ENCODE data around the gene NMNAT2.
"Not testable (repeated sequence)": the region's sequence is repeated elsewhere in the genome, so short reads cannot be mapped to it uniquely, and the experiment has no call there.

Gene NMNAT2

GRCh38 chr1:183417772-183418491 lies at the start of gene NMNAT2:
TSS of gene NMNAT2 (minus strand) at chr1:183418380. CDS start at chr1:183418267, 113 bp downstream.
- DNase-seq = peak in 2 of 14 donors; percentile 30 to 84

GRCh38 chr1:183467687-183468086 lies 49.5 kb upstream of the NMNAT2 start:
- no peak for DNase-seq

GRCh38 chr1:183466781-183467180 lies 48.6 kb upstream of the NMNAT2 start:
- DNase-seq = no peak

- DNase-seq = no peak
Measured at GRCh38 chr1:183463566-183463965, 45.4 kb upstream of the NMNAT2 start.

GRCh38 chr1:183461350-183461749 lies 43.2 kb upstream of the NMNAT2 start:
- DNase-seq = no peak

GRCh38 chr1:183460596-183460995 lies 42.4 kb upstream of the NMNAT2 start:
- no peak for DNase-seq

GRCh38 chr1:183457449-183457848 lies 39.3 kb upstream of the NMNAT2 start:
- no peak for DNase-seq

- DNase-seq = no peak
Measured at GRCh38 chr1:183456826-183457225, 38.6 kb upstream of the NMNAT2 start.

GRCh38 chr1:183454377-183454776 lies 36.2 kb upstream of the NMNAT2 start:
- DNase-seq = no peak

GRCh38 chr1:183450093-183450492 lies 31.9 kb upstream of the NMNAT2 start:
- DNase-seq = no peak

- no peak for DNase-seq
Measured at GRCh38 chr1:183449223-183449770, 31.1 kb upstream of the NMNAT2 start.

- no peak for DNase-seq
Measured at GRCh38 chr1:183444243-183444642, 26.1 kb upstream of the NMNAT2 start.

GRCh38 chr1:183443466-183443865 lies 25.3 kb upstream of the NMNAT2 start:
- peak in 1 of 14 donors; percentile 62 for DNase-seq

GRCh38 chr1:183443011-183443410 lies 24.8 kb upstream of the NMNAT2 start:
- DNase-seq = peak in 1 of 14 donors; percentile 95

- DNase-seq = no peak
Measured at GRCh38 chr1:183438060-183438459, 19.9 kb upstream of the NMNAT2 start.

GRCh38 chr1:183435497-183435896 lies 17.3 kb upstream of the NMNAT2 start:
- DNase-seq = no peak

- DNase-seq = no peak
Measured at GRCh38 chr1:183433703-183434102, 15.5 kb upstream of the NMNAT2 start.

GRCh38 chr1:183432548-183432875 lies 14.3 kb upstream of the NMNAT2 start:
- no peak for DNase-seq

GRCh38 chr1:183431840-183432547 lies 13.8 kb upstream of the NMNAT2 start:
- DNase-seq = no peak

- DNase-seq = not testable (repeated sequence)
Measured at GRCh38 chr1:183427591-183427990, 9.4 kb upstream of the NMNAT2 start.

- DNase-seq = no peak
Measured at GRCh38 chr1:183424691-183425090, 6.5 kb upstream of the NMNAT2 start.

GRCh38 chr1:183423541-183423940 lies 5.4 kb upstream of the NMNAT2 start:
- DNase-seq = no peak

- peak in 1 of 14 donors; percentile 10 for DNase-seq
Measured at GRCh38 chr1:183419399-183419798, 1.2 kb upstream of the NMNAT2 start.

GRCh38 chr1:183418696-183419095 lies 516 bp upstream of the NMNAT2 start:
- peak in 1 of 14 donors; percentile 57 for DNase-seq
